B cell (primary cell): ENCODE data around the gene NME7. TPM values are rescaled to one million over a fixed set of nuclear protein-coding genes. Genes with fewer than 3 reads are reported as not detected.

ENCODE experiments used
- ATAC-seq: fragments of 200-7000 bp; cut with Tn5 transposase; one replicate; pipeline ENCODE4 v1.10.0; 2021; ENCODE audit warnings: low read depth, mild to moderate bottlenecking, moderate number of reproducible peaks, moderate library complexity
- CTCF ChIA-PET: fragments of 350-600 bp; sonication (Branson Sonifier 250); formaldehyde crosslinking; loops from one replicate; lab custom pipeline; 2021; ENCODE audit warnings: antibody characterized with exemption, inconsistent platforms; lab: Charles Lee
- POLR2A ChIA-PET: fragments of 350-600 bp; sonication (Branson Sonifier 250); formaldehyde crosslinking; loops from one replicate; lab custom pipeline; 2021; ENCODE audit warnings: antibody characterized with exemption; lab: Charles Lee
- DNase-seq: peaks from one replicate; pipeline ENCODE4 v3.0.0; 2013
- H2AFZ ChIP-seq: 2 replicates; pipeline ENCODE4 v1.6.1; 2012; ENCODE audit warnings: mild to moderate bottlenecking, low read depth, low read length; ENCODE audit not compliant: insufficient read depth, poor library complexity, severe bottlenecking
- H3K27ac ChIP-seq, 2 donors: 1 replicate in 1 of 2; 2 replicates in 1 of 2; pipeline ENCODE4 v1.5.1; 2012 to 2013; ENCODE audit warnings: low read length in 2 of 2, mild to moderate bottlenecking in 2 of 2, moderate library complexity in 1 of 2
- H3K27me3 ChIP-seq, 4 experiments: fragments of 200-600 bp in 1 of 4; sonication (generic) in 1 of 4; replicated peaks in 1 of 4; 1 replicate in 2 of 4; 2 replicates in 2 of 4; pipeline versions ENCODE4 v1.6.1 to v1.7.0; 2013 to 2016; ENCODE audit warnings: low read length in 3 of 4, mild to moderate bottlenecking in 2 of 4, mixed read lengths in 1 of 4, moderate library complexity in 1 of 4; ENCODE audit not compliant: insufficient read depth in 4 of 4, control insufficient read depth in 3 of 4; ENCODE audit errors: control extremely low read depth in 1 of 4
- H3K36me3 ChIP-seq, 2 experiments: replicated peaks in 1 of 2; 1 replicate in 1 of 2; 2 replicates in 1 of 2; pipeline versions ENCODE4 v1.6.1 to v1.7.1; 2013; ENCODE audit warnings: low read length in 1 of 2; ENCODE audit not compliant: insufficient read depth in 2 of 2, control insufficient read depth in 1 of 2; ENCODE audit errors: control extremely low read depth in 1 of 2, extremely low read depth in 1 of 2
- H3K4me1 ChIP-seq, 2 donors: fragments of 200-600 bp in 1 of 2; sonication (generic) in 1 of 2; 1 replicate in 1 of 2; 2 replicates in 1 of 2; pipeline versions ENCODE4 v1.5.1 to v1.6.1; 2013 to 2017; ENCODE audit warnings: low read length in 2 of 2; ENCODE audit not compliant: control insufficient read depth in 2 of 2, insufficient read depth in 2 of 2
- H3K4me2 ChIP-seq: replicated peaks from 2 replicates; pipeline ENCODE3; 2012; ENCODE audit warnings: mild to moderate bottlenecking, low read depth, low read length; ENCODE audit not compliant: poor library complexity, severe bottlenecking
- H3K4me3 ChIP-seq, 5 experiments: fragments of 200-600 bp in 1 of 5; sonication (generic) in 1 of 5; 1 replicate in 3 of 5; 2 replicates in 2 of 5; pipeline versions ENCODE4 v1.5.1 to v1.7.0; 2011 to 2016; ENCODE audit warnings: low read length in 4 of 5, mild to moderate bottlenecking in 4 of 5, low read depth in 2 of 5, control low read depth in 1 of 5, moderate library complexity in 1 of 5; ENCODE audit not compliant: insufficient read depth in 1 of 5; ENCODE audit errors: control extremely low read depth in 1 of 5, extremely low read depth in 1 of 5
- H3K79me2 ChIP-seq: fragments of 200-600 bp; sonication (generic); one replicate; pipeline ENCODE4 v1.6.0; 2016; ENCODE audit warnings: low read length; ENCODE audit not compliant: control insufficient read depth, insufficient read depth
- H3K9ac ChIP-seq: fragments of 200-600 bp; sonication (generic); 2 replicates; pipeline ENCODE4 v1.6.1; 2017; ENCODE audit warnings: mild to moderate bottlenecking, low read length, moderate library complexity
- H3K9me3 ChIP-seq, 3 donors: one replicate each; pipeline versions ENCODE4 v1.6.1 to v1.7.1; 2013; ENCODE audit warnings: low read length in 2 of 3; ENCODE audit not compliant: control insufficient read depth in 2 of 3, insufficient read depth in 1 of 3; ENCODE audit errors: control extremely low read depth in 1 of 3
- H4K20me1 ChIP-seq: 2 replicates; pipeline ENCODE4 v1.6.0; 2012; ENCODE audit warnings: mild to moderate bottlenecking, low read length; ENCODE audit not compliant: insufficient read depth, control insufficient read depth, poor library complexity, severe bottlenecking
- H3K27ac Mint-ChIP-seq: one replicate; pipeline ENCODE4 v1.8.0; 2021; ENCODE audit warnings: mixed read lengths
- H3K27me3 Mint-ChIP-seq: one replicate; pipeline ENCODE4 v1.8.0; 2021; ENCODE audit warnings: mixed read lengths
- H3K4me1 Mint-ChIP-seq: one replicate; pipeline ENCODE4 v1.8.0; 2021; ENCODE audit warnings: mixed read lengths
- H3K4me3 Mint-ChIP-seq: one replicate; pipeline ENCODE4 v1.8.0; 2021; ENCODE audit warnings: mixed read lengths
- H3K9me3 Mint-ChIP-seq: one replicate; pipeline ENCODE4 v1.8.0; 2022; ENCODE audit warnings: mixed read lengths; ENCODE audit not compliant: insufficient read depth
- EZH2 ChIP-seq: IDR thresholded peaks from 2 replicates; pipeline ENCODE4 v1.6.1; 2012; ENCODE audit warnings: borderline replicate concordance, low read depth, mild to moderate bottlenecking, moderate library complexity, low read length; ENCODE audit not compliant: insufficient read depth, poor library complexity, severe bottlenecking
- WGBS: methylation state at CpG from one replicate; pipeline ENCODE4 v1.1.5; 2013; ENCODE audit warnings: missing lambda C conversion rate; ENCODE audit not compliant: insufficient coverage; 5-methylcytosine and 5-hydroxymethylcytosine counted together
- intact Hi-C: fragments of 100-400 bp; cut with micrococcal nuclease; formaldehyde crosslinking; loops from one replicate; pipeline ENCODE4 v1.10.0; 2022
- polyA plus RNA-seq: library from polyadenylated mRNA; depleted of rRNA; stranded (reverse); fragments of >200 nt; gene quantifications from 2 replicates; pipeline ENCODE4 v1.2.3, GENCODE V29; 2012
- total RNA-seq, 2 donors: library from RNA; stranded (reverse); fragments of 120-200 nt in 1 of 2; gene quantifications; 1 replicate in 1 of 2; 2 replicates in 1 of 2; pipeline versions ENCODE4 v1.2.3 to v1.2.4, GENCODE V29; 2013 to 2022
- TF ChIP-seq, protein P1 (sequence below): fragments of 200-600 bp; IDR thresholded peaks from one replicate; pipeline ENCODE4 v1.8.0; 2022; ENCODE audit warnings: antibody characterized with exemption, mild to moderate bottlenecking

The NME7 gene
- total and polyA plus RNA-seq, 2 donors (not counting 1 experiment from before 2014, with no cell fraction given), result 3.3 to 14.3 TPM

DNA sequence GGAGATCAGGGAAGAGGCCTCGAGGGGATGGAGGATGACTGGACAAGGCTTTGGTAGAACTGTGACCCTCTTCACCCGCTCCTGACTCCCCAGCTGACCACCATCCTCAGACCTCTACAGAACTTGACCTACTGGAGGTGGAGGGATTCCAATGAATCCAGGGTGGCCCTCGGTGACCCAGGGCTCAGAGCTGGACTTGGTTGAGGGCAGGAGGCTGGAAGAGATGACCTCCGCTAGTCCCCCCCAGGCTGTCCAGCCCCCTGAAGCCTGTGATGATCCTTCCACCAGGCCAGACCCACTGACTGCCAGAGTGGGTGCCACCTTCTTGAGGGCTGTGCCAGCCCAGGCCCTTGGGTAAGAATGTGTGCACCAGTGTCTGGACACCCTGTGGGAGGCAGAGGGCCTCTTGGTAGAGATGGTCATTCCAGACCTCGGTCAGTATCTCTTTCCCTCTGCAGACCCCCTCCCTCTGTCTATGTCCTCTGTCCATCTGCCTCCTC is 216.2 kb downstream of the NME7 start:
- Mint-ChIP-seq H3K4me1 (no peaks in the 10 kb centered on the region), H3K9me3 (no peaks in the 10 kb centered on the region), H3K27me3 (no peaks in the 10 kb centered on the region), H3K4me3 (no peak overlapping the region), H3K27ac (no peak overlapping the region)
- intact Hi-C loops, result no loop called here
- no peaks in the 10 kb centered on the region for H3K9me3 ChIP-seq
- ChIA-PET POLR2A (no interaction called here), CTCF (no interaction called here)
- no peak for ATAC-seq
- WGBS, result 92% methylated on average over 4 of the region's 5 CpGs
- H3K4me3 ChIP-seq, result no peak overlapping the region
- TF ChIP-seq, protein P1, sequence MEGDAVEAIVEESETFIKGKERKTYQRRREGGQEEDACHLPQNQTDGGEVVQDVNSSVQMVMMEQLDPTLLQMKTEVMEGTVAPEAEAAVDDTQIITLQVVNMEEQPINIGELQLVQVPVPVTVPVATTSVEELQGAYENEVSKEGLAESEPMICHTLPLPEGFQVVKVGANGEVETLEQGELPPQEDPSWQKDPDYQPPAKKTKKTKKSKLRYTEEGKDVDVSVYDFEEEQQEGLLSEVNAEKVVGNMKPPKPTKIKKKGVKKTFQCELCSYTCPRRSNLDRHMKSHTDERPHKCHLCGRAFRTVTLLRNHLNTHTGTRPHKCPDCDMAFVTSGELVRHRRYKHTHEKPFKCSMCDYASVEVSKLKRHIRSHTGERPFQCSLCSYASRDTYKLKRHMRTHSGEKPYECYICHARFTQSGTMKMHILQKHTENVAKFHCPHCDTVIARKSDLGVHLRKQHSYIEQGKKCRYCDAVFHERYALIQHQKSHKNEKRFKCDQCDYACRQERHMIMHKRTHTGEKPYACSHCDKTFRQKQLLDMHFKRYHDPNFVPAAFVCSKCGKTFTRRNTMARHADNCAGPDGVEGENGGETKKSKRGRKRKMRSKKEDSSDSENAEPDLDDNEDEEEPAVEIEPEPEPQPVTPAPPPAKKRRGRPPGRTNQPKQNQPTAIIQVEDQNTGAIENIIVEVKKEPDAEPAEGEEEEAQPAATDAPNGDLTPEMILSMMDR, result no peak
- TF ChIP-seq EZH2, result no peak
- H3K36me3 ChIP-seq, result no peaks in the 10 kb centered on the region
- H3K27me3 ChIP-seq, result no peaks in the 10 kb centered on the region
- H3K79me2 ChIP-seq, result no peaks in the 10 kb centered on the region
- no peaks in the 10 kb centered on the region for H3K4me1 ChIP-seq
- H4K20me1 ChIP-seq, result no peaks in the 10 kb centered on the region
- no peak overlapping the region for H3K9ac ChIP-seq
- no peak for DNase-seq
- H2AFZ ChIP-seq, result no peak overlapping the region
- H3K27ac ChIP-seq, result no peak overlapping the region
- no peak overlapping the region for H3K4me2 ChIP-seq

DNA sequence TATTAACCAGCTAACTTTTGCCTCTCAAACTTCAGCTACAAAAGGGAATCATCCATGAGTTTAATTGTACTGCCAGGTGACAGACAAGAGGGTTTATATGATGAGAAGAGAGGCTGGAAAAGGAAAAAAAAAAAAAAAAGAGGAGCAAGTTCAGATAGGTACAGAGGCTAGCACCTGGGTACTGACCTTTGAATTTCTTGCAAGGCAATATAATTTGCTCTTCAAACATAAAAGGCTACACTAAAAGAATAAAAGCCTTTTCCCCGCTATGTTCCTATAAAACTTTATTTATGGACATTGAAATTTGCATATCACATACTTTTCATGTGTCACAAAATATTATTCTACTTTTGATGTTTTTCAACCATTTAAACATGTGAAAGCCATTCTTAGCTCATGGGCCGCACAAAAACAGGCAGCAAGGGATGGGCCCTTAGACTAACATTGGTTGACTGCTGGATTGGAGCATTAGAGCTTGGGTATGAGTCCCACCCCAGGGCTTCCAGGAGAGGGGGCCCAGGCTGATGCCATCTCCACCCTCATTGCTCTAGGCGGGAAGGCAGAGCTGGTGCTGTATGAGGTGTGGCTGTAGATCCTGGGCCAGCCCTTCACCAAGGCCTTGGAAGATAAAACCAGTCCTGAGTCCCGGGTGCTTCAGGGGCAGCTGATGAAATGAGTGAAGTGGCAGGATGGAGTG is 216.8 kb downstream of the NME7 start:
- TF ChIP-seq EZH2, result no peak
- TF ChIP-seq, protein P1, result no peak
- ChIA-PET CTCF (interaction anchor here (1.1 kb wide), 1 partner anchor 46 kb away, joined by 3 read pairs; no protein-coding TSS in a partner anchor), POLR2A (no interaction called here)
- Histone ChIP-seq H3K4me1 (no peaks in the 10 kb centered on the region), H3K4me3 (no peak overlapping the region), H3K4me2 (no peak overlapping the region), H3K9me3 (no peaks in the 10 kb centered on the region), H2AFZ (no peak overlapping the region), H3K27me3 (no peaks in the 10 kb centered on the region), H3K36me3 (no peaks in the 10 kb centered on the region), H3K79me2 (no peaks in the 10 kb centered on the region), H3K9ac (no peak overlapping the region), H4K20me1 (no peaks in the 10 kb centered on the region), H3K27ac (no peak overlapping the region)
- ATAC-seq, result no peak
- no peaks in the 10 kb centered on the region for H3K27me3 Mint-ChIP-seq
- no peak for DNase-seq
- no peak overlapping the region for H3K27ac Mint-ChIP-seq
- no peaks in the 10 kb centered on the region for H3K4me1 Mint-ChIP-seq
- no peak overlapping the region for H3K4me3 Mint-ChIP-seq
- intact Hi-C loops, result no loop called here
- no peaks in the 10 kb centered on the region for H3K9me3 Mint-ChIP-seq
- 87% methylated on average over 1 of the region's 4 CpGs for WGBS
